ENCODE results near the gene CSNK1G2. TPM values are rescaled to one million over a fixed set of nuclear protein-coding genes. Genes with fewer than 3 reads are reported as not detected.

The CSNK1G2 gene

DNA sequence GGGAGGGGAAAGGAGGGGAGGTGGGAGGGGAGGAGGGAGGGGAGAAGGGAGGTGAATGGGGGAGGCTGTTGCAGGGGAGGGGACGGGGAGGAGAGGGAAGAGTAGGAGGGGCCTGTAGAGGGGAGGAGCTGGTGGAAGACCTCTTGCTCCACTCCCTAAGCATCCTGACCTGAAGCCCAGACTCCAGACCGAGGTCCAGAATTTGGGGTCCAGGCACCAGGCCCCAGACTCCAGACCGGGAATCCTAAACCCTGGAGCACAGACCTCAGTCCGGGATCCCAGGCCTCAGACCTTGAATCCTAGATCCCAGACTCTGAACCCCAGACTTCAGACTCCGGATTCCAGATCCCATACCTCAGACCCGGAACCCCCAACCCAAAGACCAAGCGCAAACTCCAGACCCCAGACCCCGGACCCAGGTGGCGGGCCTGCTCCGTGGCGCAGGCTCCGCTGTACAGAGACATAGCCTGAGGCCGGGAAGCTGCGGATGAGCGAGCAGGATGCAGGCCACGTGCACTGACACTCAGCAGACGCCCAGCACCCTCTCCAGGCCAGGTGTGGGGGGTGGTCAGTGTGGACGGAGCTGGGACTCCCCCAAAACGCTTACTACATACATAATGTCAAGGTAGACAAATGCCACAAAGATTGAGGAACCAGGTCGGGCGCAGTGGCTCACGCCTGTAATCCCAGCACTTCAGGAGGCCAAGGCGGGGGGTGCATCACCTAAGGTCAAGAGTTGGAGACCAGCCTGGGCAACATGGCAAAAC lies 75.3 kb downstream of the CSNK1G2 start:
- H3K27me3 ChIP-seq (ENCODE audit: control insufficient read depth, insufficient read depth, low read length): no peaks in the 10 kb centered on the region
- H3K4me2 ChIP-seq (ENCODE audit: low read length): peak overlapping the region; percentile 53
- peaks cover 3% of the 10 kb centered on the region for H3K4me1 ChIP-seq (ENCODE audit: control insufficient read depth, insufficient read depth, low read length)
- H3K36me3 ChIP-seq (ENCODE audit: insufficient read depth, low read length): no peaks in the 10 kb centered on the region
- H3K4me3 ChIP-seq (ENCODE audit: low read length): peak overlapping the region; percentile 34
- no peaks in the 10 kb centered on the region for H3K9me3 ChIP-seq (replicated peaks; ENCODE audit: low read length)
- no peak overlapping the region for H3K9ac ChIP-seq (ENCODE audit: low read depth, low read length)

DNA sequence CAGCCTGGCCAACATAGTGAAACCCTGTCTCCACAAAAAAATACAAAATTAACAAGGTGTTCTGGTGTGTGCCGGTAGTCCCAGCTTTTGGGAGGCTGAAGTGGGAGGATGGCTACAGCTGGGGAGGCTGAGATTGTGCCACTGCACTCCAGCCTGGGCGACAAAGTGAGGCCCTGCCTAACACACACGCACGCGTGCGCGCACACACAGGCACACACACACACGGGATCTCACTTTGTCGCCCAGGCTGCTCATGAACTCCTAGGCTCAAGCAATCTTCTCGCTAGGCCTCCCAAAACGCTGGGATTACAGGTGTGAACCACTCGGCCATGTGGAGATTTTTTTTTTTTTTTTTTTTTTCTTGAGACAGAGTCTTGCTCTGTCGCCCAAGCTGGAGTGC lies 77.8 kb downstream of the CSNK1G2 start:
- no peaks in the 10 kb centered on the region for H3K9me3 ChIP-seq (replicated peaks; ENCODE audit: low read length)
- no peak overlapping the region for H3K9ac ChIP-seq (ENCODE audit: low read depth, low read length)
- no peak overlapping the region for H3K4me2 ChIP-seq (ENCODE audit: low read length)
- H3K36me3 ChIP-seq (ENCODE audit: insufficient read depth, low read length): no peaks in the 10 kb centered on the region
- no peaks in the 10 kb centered on the region for H3K27me3 ChIP-seq (ENCODE audit: control insufficient read depth, insufficient read depth, low read length)
- H3K4me1 ChIP-seq (ENCODE audit: control insufficient read depth, insufficient read depth, low read length): peaks cover 3% of the 10 kb centered on the region
- no peak overlapping the region for H3K4me3 ChIP-seq (ENCODE audit: low read length)

DNA sequence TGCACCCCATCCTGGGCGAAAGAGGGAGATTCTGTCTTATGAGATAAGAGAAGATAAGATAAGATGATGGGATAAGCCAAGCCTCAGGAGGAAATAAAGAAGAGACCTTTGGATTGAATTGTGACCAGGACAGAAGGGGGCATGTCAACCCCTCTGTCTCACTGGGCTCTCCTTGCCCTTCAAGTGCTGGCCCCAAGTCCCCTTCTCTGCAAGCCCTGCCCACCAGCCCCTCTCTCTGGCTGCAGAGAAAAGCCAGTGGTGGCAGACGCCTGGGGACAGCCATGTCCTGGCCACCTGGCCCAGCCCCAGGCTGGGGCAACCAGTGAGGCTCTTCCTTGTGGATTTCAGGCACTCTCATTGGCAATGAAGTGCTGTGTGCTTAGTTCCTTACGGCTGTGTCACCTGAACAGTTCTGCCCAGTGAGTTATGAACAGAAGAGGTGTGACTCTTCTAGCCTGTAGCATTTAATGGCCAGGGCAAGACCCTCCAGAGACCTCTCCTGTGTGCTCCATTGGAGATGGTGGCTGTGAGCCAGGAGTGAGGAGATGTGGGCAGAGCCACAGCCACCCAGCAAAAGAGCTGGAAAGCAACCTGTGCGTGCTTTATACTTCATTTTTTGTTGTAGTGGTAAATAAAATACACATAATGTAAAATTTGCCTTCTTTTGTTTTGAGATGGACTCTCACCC lies 80.6 kb downstream of the CSNK1G2 start:
- Histone ChIP-seq H3K4me3 (ENCODE audit: low read length) (no peak overlapping the region), H3K9ac (ENCODE audit: low read depth, low read length) (no peak overlapping the region), H3K27me3 (ENCODE audit: control insufficient read depth, insufficient read depth, low read length) (no peaks in the 10 kb centered on the region)

DNA sequence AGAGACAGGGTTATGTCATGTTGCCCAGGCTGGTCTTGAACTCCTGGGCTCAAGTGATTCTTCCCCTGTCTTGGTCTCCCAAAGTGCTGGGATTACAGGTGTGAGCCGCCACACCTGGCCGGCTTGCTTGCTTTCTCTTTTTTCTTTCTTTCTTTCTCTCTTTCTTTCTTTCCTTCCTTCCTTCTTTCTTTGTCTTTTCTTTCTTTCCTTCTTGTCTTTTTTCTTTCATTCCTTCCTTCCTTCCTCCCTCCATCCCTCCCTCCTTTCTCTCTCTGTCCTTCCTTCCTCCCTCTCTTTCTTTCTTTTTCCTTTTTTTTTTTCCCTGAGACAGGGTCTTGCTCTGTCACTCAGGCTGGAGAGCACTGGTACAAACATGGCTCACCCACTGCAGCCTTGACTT lies 81.3 kb downstream of the CSNK1G2 start:
- no peak overlapping the region for H3K4me2 ChIP-seq (ENCODE audit: low read length)
- H3K36me3 ChIP-seq (ENCODE audit: insufficient read depth, low read length): no peaks in the 10 kb centered on the region
- no peak overlapping the region for H3K4me3 ChIP-seq (ENCODE audit: low read length)
- no peaks in the 10 kb centered on the region for H3K9me3 ChIP-seq (replicated peaks; ENCODE audit: low read length)
- H3K27me3 ChIP-seq (ENCODE audit: control insufficient read depth, insufficient read depth, low read length): no peaks in the 10 kb centered on the region
- peaks cover 6% of the 10 kb centered on the region for H3K4me1 ChIP-seq (ENCODE audit: control insufficient read depth, insufficient read depth, low read length)
- no peak overlapping the region for H3K9ac ChIP-seq (ENCODE audit: low read depth, low read length)

More for the DNA sequence above, 80.6 kb downstream of the CSNK1G2 start:
- Histone ChIP-seq H3K4me2 (ENCODE audit: low read length) (no peak overlapping the region), H3K36me3 (ENCODE audit: insufficient read depth, low read length) (no peaks in the 10 kb centered on the region), H3K4me1 (ENCODE audit: control insufficient read depth, insufficient read depth, low read length) (no peaks in the 10 kb centered on the region), H3K9me3 (replicated peaks; ENCODE audit: low read length) (no peaks in the 10 kb centered on the region)

DNA sequence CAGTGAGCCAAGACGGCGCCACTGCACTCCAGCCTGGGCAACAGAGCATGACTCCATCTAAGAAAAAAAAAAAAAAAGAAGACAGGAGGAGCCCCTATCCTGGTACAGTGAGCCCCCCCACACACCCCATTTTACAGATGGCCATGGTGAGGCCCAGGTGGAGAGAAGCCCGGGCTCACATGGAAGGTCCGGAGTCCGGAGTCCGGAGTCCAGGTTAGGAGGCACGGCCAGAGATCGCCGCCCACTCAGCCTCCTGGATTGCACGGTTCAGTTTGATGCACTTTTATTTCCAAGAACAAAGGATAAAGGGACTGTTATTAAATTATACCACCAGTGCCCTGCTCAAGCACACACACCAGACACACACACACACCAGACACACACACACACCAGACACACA lies 85.8 kb downstream of the CSNK1G2 start:
- Histone ChIP-seq H3K4me1 (ENCODE audit: control insufficient read depth, insufficient read depth, low read length) (peaks cover 24% of the 10 kb centered on the region), H3K4me3 (ENCODE audit: low read length) (no peak overlapping the region), H3K27me3 (ENCODE audit: control insufficient read depth, insufficient read depth, low read length) (no peaks in the 10 kb centered on the region), H3K9ac (ENCODE audit: low read depth, low read length) (no peak overlapping the region), H3K9me3 (replicated peaks; ENCODE audit: low read length) (no peaks in the 10 kb centered on the region), H3K4me2 (ENCODE audit: low read length) (no peak overlapping the region), H3K36me3 (ENCODE audit: insufficient read depth, low read length) (no peaks in the 10 kb centered on the region)

DNA sequence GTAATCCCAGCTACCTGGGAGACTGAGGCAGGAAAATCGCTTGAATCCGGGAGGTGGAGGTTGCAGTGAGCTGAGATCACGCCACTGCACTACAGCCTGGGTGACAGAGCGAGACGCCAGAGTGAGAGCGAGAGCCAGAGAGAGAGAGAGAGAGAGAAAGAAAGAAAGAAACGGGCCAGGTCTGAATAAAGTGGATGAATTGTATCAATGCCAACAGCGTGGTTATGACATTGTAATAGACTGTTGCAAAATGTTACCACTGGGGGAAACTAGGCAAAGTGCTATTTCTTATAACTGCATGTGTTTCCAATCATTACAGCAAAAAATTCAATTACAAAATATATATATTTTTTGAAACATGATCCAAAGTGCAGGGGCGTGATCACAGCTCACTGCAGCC lies 86.4 kb downstream of the CSNK1G2 start:
- no peaks in the 10 kb centered on the region for H3K9me3 ChIP-seq (replicated peaks; ENCODE audit: low read length)
- H3K27me3 ChIP-seq (ENCODE audit: control insufficient read depth, insufficient read depth, low read length): no peaks in the 10 kb centered on the region
- no peak overlapping the region for H3K9ac ChIP-seq (ENCODE audit: low read depth, low read length)
- H3K4me3 ChIP-seq (ENCODE audit: low read length): no peak overlapping the region
- no peak overlapping the region for H3K4me2 ChIP-seq (ENCODE audit: low read length)
- H3K36me3 ChIP-seq (ENCODE audit: insufficient read depth, low read length): no peaks in the 10 kb centered on the region
- H3K4me1 ChIP-seq (ENCODE audit: control insufficient read depth, insufficient read depth, low read length): peaks cover 28% of the 10 kb centered on the region

Small RNA genes within 50 kb of the gene (small RNA-seq; reads per million reads assigned to genes)
- not detected for gene AC007136.1

Data from skeletal muscle satellite cell (primary cell).